Fibroblast of skin of scalp (primary cell): Measurements from ENCODE around the gene SBSN.

Experiments
- DNase-seq: peaks from one replicate; pipeline ENCODE4 v3.0.0-alpha.2; 2013

SBSN gene

GRCh38 chr19:35555301-35556005 is 27.3 kb upstream of the SBSN start:
- DNase-seq = peak; percentile 32

- no peak for DNase-seq
Measured at GRCh38 chr19:35554076-35554475, 26.0 kb upstream of the SBSN start.

GRCh38 chr19:35553385-35554000 is 25.4 kb upstream of the SBSN start:
- no peak for DNase-seq

DNA sequence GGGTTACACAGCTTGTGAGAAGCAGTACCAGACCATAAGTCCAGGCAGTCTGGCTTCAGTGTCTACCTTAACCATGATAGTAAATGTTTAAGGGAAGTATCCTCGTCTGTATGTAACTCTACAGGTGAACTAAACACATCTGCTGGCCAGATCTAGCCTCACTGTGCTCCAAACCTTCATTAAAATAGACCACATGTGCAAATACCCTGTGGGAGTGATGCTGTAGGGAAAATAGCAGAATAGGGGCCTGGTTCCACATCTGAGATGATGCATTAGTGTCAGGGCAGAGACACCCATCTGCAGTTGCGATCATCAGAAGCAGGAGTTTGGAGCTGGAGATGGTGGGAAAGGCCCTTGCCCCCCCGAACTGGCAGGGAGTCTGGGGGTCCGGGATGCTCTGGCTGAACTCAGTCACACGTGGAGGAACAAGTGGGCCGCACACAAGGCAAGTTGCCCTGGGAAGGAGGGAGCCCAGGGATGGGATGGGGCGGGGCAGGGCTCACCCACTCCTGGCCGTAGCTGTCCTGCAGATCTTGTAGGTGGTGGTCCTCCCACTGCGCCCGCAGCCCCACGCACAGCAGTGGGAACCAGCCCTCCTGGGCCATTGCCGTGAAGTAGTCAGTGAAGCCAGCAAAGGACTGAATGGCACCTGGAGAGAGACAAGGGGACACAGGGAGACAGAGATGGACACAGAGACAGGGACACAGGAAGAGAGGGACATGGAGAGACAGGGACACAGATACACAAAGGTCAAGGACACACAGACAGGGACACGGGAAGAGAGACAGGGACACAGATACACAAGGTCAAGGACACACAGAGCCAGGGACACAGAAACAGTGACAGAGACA is 24.6 kb upstream of the SBSN start:
- DNase-seq = no peak

- no peak for DNase-seq
Measured at GRCh38 chr19:35551091-35551810, 23.1 kb upstream of the SBSN start.

GRCh38 chr19:35549879-35550523 is 21.9 kb upstream of the SBSN start:
- no peak for DNase-seq

- peak; percentile 69 for DNase-seq
Measured at GRCh38 chr19:35549174-35549788, 21.2 kb upstream of the SBSN start.

DNA sequence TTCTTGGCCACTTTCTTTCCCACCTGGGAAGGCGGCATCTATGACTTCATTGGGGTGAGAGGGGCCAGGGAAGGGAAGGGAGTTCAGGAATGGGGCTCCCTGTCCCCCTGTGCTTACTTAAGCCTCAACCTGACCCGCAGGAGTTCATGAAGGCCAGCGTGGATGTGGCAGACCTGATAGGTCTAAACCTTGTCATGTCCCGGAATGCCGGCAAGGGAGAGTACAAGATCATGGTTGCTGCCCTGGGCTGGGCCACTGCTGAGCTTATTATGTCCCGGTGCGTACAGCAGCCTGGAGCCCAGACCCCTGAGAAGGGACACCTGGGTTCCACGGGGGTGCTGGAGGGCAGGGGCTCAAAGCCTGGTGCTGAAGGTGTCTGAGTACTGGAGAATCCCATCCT is 18.4 kb upstream of the SBSN start:
- no peak for DNase-seq

- no peak for DNase-seq
Measured at GRCh38 chr19:35545855-35546381, 17.8 kb upstream of the SBSN start.

- DNase-seq = peak; percentile 90
Measured at GRCh38 chr19:35545001-35545854, 17.1 kb upstream of the SBSN start, which contains the start of gene TMEM147. Gene TMEM147 (plus strand): TSS chr19:35545626. CDS start chr19:35545740, 114 bp downstream.

GRCh38 chr19:35544110-35544802 is 16.1 kb upstream of the SBSN start:
- no peak for DNase-seq

- no peak for DNase-seq
Measured at GRCh38 chr19:35543280-35544109, 15.4 kb upstream of the SBSN start.

GRCh38 chr19:35542209-35542608 is 14.1 kb upstream of the SBSN start:
- no peak for DNase-seq

GRCh38 chr19:35540356-35540927 is 12.3 kb upstream of the SBSN start:
- no peak for DNase-seq

DNA sequence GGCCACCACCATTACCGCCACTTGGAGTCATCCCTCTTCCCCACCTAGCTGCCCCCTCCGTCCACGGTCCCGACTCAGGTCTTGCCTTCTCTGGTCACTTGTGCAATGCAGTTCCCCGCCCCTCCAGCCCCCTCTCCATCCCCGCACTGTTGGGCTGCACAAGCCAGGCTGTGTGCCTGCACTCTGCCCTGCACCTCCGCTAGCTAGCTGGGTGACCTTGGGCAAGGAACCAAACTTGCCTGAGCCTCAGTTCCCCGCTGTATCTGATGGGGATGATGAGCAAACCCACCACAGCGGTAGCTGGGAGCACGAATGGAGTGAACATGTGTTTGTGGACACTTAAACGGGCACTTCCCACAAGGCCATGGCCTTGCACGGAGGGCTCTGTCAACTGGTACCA is 11.7 kb upstream of the SBSN start:
- no peak for DNase-seq

DNA sequence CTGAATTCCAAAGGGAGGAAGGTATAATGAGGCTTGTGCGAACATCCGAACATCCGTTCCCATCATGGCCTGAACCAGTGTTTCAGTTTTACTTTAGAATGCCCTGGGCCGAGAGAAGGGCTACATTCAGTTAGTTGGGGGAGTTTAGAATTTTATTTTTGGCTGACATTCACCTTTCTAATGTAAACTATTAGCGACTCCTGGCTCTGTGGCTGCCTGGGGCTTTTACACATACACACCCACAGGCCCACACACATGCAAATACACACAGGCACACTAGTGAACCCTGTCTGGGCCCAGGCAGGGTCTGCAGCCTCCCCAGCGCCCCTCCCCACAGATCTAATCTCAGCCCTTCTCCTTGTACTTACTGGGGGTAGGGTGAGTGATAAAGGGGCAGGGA is 11.2 kb upstream of the SBSN start:
- DNase-seq = no peak

DNA sequence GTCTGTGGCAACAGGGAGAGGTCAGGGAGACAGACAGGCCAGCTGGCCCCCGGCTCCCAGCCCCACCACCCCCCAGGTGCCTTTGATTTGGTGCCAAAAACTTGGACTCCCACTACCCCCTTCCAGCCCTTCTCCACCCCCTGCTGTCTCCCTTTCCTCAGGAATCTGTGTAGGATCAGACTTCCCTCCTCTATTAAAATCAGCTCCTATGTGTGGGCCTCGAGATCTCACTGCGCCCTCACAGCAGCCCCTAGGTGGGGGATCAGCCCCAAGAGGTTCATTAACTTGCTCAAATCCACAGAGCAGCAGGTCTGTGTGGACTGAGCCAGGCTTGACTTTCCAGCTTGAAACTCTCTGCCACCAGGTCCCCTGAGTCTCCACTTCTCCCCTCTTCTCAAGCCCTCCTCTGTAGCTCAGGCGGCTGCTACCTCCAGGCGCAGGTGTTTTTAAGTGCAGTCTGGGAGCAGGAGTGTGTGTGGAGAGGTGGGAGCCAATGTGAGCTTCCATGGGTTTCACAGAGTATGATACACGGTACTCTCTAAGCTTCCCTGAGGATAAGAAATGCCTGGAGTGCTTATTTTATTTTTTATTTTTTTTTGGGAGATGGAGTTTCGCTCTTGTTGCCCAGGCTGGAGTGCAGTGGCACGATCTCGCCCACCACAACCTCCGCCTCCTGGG is 6.8 kb upstream of the SBSN start:
- DNase-seq = no peak

GRCh38 chr19:35533822-35534392 is 5.8 kb upstream of the SBSN start:
- DNase-seq = peak; percentile 21
